Keratinocyte (primary cell): Measurements from ENCODE around the gene RPP14. TPM values are rescaled to one million over a fixed set of nuclear protein-coding genes. Genes with fewer than 3 reads are reported as not detected.

Experiments
- DNase-seq: peaks from one replicate; pipeline ENCODE4 v3.0.0-alpha.2; 2011; ENCODE audit warnings: low read depth, missing footprints, low spot score
- FAIRE-seq: peaks from 2 replicates; lab custom pipeline; 2011; peaks lifted over from hg19 to GRCh38; lab: Jason Lieb, UNC
- H2AFZ ChIP-seq: 2 replicates; pipeline ENCODE4 v1.6.0; 2012; ENCODE audit warnings: low read length, control low read depth, inconsistent platforms; ENCODE audit not compliant: control insufficient read depth
- H3K27ac ChIP-seq: 2 replicates; pipeline ENCODE4 v1.5.1; 2011; ENCODE audit warnings: low read length; ENCODE audit not compliant: control insufficient read depth, insufficient read depth
- H3K27me3 ChIP-seq: 3 replicates; pipeline ENCODE4 v1.6.0; 2011; ENCODE audit warnings: low read length; ENCODE audit not compliant: control insufficient read depth, insufficient read depth; ENCODE audit errors: extremely low read depth
- H3K36me3 ChIP-seq, 2 experiments: 2 replicates in 1 of 2; 3 replicates in 1 of 2; pipeline ENCODE4 v1.5.1; 2011; ENCODE audit warnings: low read length in 2 of 2, mild to moderate bottlenecking in 1 of 2; ENCODE audit not compliant: control insufficient read depth in 2 of 2, insufficient read depth in 2 of 2; ENCODE audit errors: extremely low read depth in 1 of 2
- H3K4me1 ChIP-seq: 3 replicates; pipeline ENCODE4 v1.5.1; 2011; ENCODE audit warnings: low read length; ENCODE audit not compliant: control insufficient read depth, insufficient read depth; ENCODE audit errors: extremely low read depth
- H3K4me2 ChIP-seq: 3 replicates; pipeline ENCODE4 v1.6.0; 2011; ENCODE audit warnings: low read depth, low read length; ENCODE audit not compliant: control insufficient read depth, insufficient read depth; ENCODE audit errors: extremely low read depth
- H3K4me3 ChIP-seq, 3 experiments: fragments of 200-600 bp in 1 of 3; sonication (generic) in 1 of 3; 2 replicates in 2 of 3; 3 replicates in 1 of 3; pipeline ENCODE4 v1.5.1; 2011 to 2016; ENCODE audit warnings: low read length in 3 of 3, mild to moderate bottlenecking in 3 of 3, control low read depth in 2 of 3, inconsistent platforms in 1 of 3, low read depth in 1 of 3, mixed read lengths in 1 of 3, mixed run types in 1 of 3, moderate library complexity in 1 of 3; ENCODE audit not compliant: control insufficient read depth in 2 of 3, insufficient read depth in 2 of 3; ENCODE audit errors: extremely low read depth in 1 of 3
- H3K79me2 ChIP-seq: 2 replicates; pipeline ENCODE4 v1.6.0; 2012; ENCODE audit warnings: low read length; ENCODE audit not compliant: control insufficient read depth, insufficient read depth
- H3K9ac ChIP-seq: 3 replicates; pipeline ENCODE4 v1.6.0; 2011; ENCODE audit warnings: low read length; ENCODE audit not compliant: control insufficient read depth, insufficient read depth; ENCODE audit errors: extremely low read depth
- H3K9me1 ChIP-seq: 3 replicates; pipeline ENCODE4 v1.6.0; 2011; ENCODE audit warnings: low read length; ENCODE audit not compliant: control insufficient read depth, insufficient read depth; ENCODE audit errors: extremely low read depth
- H3K9me3 ChIP-seq: 2 replicates; pipeline ENCODE4 v1.5.1; 2012; ENCODE audit warnings: low read depth, low read length; ENCODE audit not compliant: control insufficient read depth
- H4K20me1 ChIP-seq: 3 replicates; pipeline ENCODE4 v1.6.0; 2011; ENCODE audit warnings: low read length; ENCODE audit not compliant: control insufficient read depth, insufficient read depth; ENCODE audit errors: extremely low read depth
- CTCF ChIP-seq, 3 experiments: IDR thresholded peaks in 1 of 3; conservative IDR thresholded peaks in 1 of 3; optimal IDR thresholded peaks in 1 of 3; 2 replicates in 2 of 3; 3 replicates in 1 of 3; pipeline versions ENCODE3 to v1.5.1; 2011; ENCODE audit warnings: low read length in 3 of 3, mild to moderate bottlenecking in 3 of 3, moderate library complexity in 2 of 3, control low read depth in 1 of 3, inconsistent platforms in 1 of 3; ENCODE audit not compliant: insufficient read depth in 2 of 3; ENCODE audit errors: extremely low read depth in 1 of 3
- EZH2 ChIP-seq: IDR thresholded peaks from one replicate; pipeline ENCODE4 v1.6.1; 2012; ENCODE audit warnings: inconsistent platforms, mild to moderate bottlenecking, low read length, moderate library complexity
- dilution Hi-C: fragments of 300-500 bp; cut with MboI; formaldehyde crosslinking; loops from one replicate; pipeline ENCODE4 v1.7.0; 2020; ENCODE audit warnings: low sequenced_read_pairs; ENCODE audit not compliant: extremely low pct_ligation_motif_present
- polyA plus RNA-seq, 5 experiments: library from polyadenylated mRNA; depleted of rRNA in 3 of 5; stranded (reverse) in 3 of 5; stranded (forward) in 1 of 5; unstranded in 1 of 5; fragments of >200 nt; gene quantifications; 1 replicate in 1 of 5; 2 replicates in 3 of 5; 3 replicates in 1 of 5; pipeline versions ENCODE4 v1.2.1 to v1.2.3, GENCODE V29; 2011 to 2012; ENCODE audit warnings: missing spikeins in 2 of 5, low read depth in 1 of 5, low replicate concordance in 1 of 5

Gene RPP14
- polyA plus RNA-seq, 1 donor (not counting 4 experiments of a cell fraction or from before 2014, with no cell fraction given), result 24.6 TPM

- H3K9me1 ChIP-seq, result peaks cover 2% of the 10 kb centered on the region
- no peak overlapping the region for H3K4me2 ChIP-seq
- H3K4me1 ChIP-seq, result peaks cover 8% of the 10 kb centered on the region
- H4K20me1 ChIP-seq, result peaks cover 3% of the 10 kb centered on the region
- no peaks in the 10 kb centered on the region for H3K9me3 ChIP-seq
- no peak overlapping the region for H3K27ac ChIP-seq
- H2AFZ ChIP-seq, result no peak overlapping the region
- dilution Hi-C loops, result no loop called here
- no peaks in the 10 kb centered on the region for H3K27me3 ChIP-seq
- DNase-seq, result no peak
- no peak overlapping the region for H3K4me3 ChIP-seq
- no peaks in the 10 kb centered on the region for H3K36me3 ChIP-seq
- TF ChIP-seq CTCF (optimal IDR thresholded peaks at IDR 0.05 in 1 of 3, IDR thresholded peaks at IDR 0.05 in 1 of 3, conservative IDR thresholded peaks at IDR 0.05 in 1 of 3; ENCODE audit: extremely low read depth in 1 of 3, insufficient read depth in 2 of 3, low read length in 3 of 3) (no peak), EZH2 (no peak)
- no peak for FAIRE-seq
- no peak overlapping the region for H3K9ac ChIP-seq
- no peaks in the 10 kb centered on the region for H3K79me2 ChIP-seq
These were observed 49.1 kb downstream of the RPP14 start for GRCh38 chr3:58355179-58355578.

GRCh38 chr3:58356054-58356453 lies 50.0 kb downstream of the RPP14 start:
- dilution Hi-C loops, result no loop called here
- no peak for DNase-seq
- no peaks in the 10 kb centered on the region for H3K27me3 ChIP-seq
- no peak overlapping the region for H3K4me2 ChIP-seq
- no peak overlapping the region for H3K27ac ChIP-seq
- H3K9ac ChIP-seq, result no peak overlapping the region
- H3K36me3 ChIP-seq, result no peaks in the 10 kb centered on the region
- peaks cover 8% of the 10 kb centered on the region for H3K4me1 ChIP-seq
- H4K20me1 ChIP-seq, result peaks cover 3% of the 10 kb centered on the region
- no peak for FAIRE-seq
- H3K9me3 ChIP-seq, result no peaks in the 10 kb centered on the region
- no peak for TF ChIP-seq CTCF (optimal IDR thresholded peaks at IDR 0.05 in 1 of 3, IDR thresholded peaks at IDR 0.05 in 1 of 3, conservative IDR thresholded peaks at IDR 0.05 in 1 of 3; ENCODE audit: extremely low read depth in 1 of 3, insufficient read depth in 2 of 3, low read length in 3 of 3)
- no peak for TF ChIP-seq EZH2
- H3K4me3 ChIP-seq, result no peak overlapping the region
- no peak overlapping the region for H2AFZ ChIP-seq
- H3K9me1 ChIP-seq, result peaks cover 2% of the 10 kb centered on the region
- no peaks in the 10 kb centered on the region for H3K79me2 ChIP-seq
